Measurements from ENCODE around the gene CCNF.

CCNF gene

GRCh38 chr16:2457946-2458345 lies 28.7 kb downstream of the CCNF start:
- DNase-seq = no peak

- no peak for DNase-seq
Measured at GRCh38 chr16:2458887-2459646, 29.8 kb downstream of the CCNF start.

- peak; percentile 99 for DNase-seq
Measured at GRCh38 chr16:2459647-2460390, 30.6 kb downstream of the CCNF start, which contains the start of gene TEDC2. Gene TEDC2, plus strand, starts transcription at chr16:2460109. Its CDS starts 36 bp downstream, at chr16:2460145.

GRCh38 chr16:2460391-2460713 lies 31.1 kb downstream of the CCNF start:
- DNase-seq = no peak

GRCh38 chr16:2460916-2461315 lies 31.7 kb downstream of the CCNF start:
- no peak for DNase-seq

- DNase-seq = no peak
Measured at GRCh38 chr16:2462031-2462866, 33.0 kb downstream of the CCNF start.

- DNase-seq = no peak
Measured at GRCh38 chr16:2464333-2464732, 35.1 kb downstream of the CCNF start.

GRCh38 chr16:2465653-2466415 lies 36.6 kb downstream of the CCNF start:
- no peak for DNase-seq

- DNase-seq = no peak
Measured at GRCh38 chr16:2466667-2467527, 37.6 kb downstream of the CCNF start.

- peak in 1 of 2 donors; percentile 55 for DNase-seq
Measured at GRCh38 chr16:2467528-2468232, 38.4 kb downstream of the CCNF start.

- peak in 1 of 2 donors; percentile 23 for DNase-seq
Measured at GRCh38 chr16:2468233-2468724, 39.0 kb downstream of the CCNF start.

- peak in 1 of 2 donors; percentile 17 for DNase-seq
Measured at GRCh38 chr16:2468725-2469398, 39.6 kb downstream of the CCNF start.

GRCh38 chr16:2469399-2470233 lies 40.4 kb downstream of the CCNF start:
- peak in 1 of 2 donors; percentile 14 for DNase-seq

GRCh38 chr16:2470234-2470601 lies 41.0 kb downstream of the CCNF start:
- no peak for DNase-seq

GRCh38 chr16:2470603-2471015 lies 41.4 kb downstream of the CCNF start:
- peak in 1 of 2 donors; percentile 23 for DNase-seq

GRCh38 chr16:2471016-2471652 lies 41.9 kb downstream of the CCNF start, which contains the start of gene NTN3:
Gene NTN3, plus strand, starts transcription at chr16:2471297. Its CDS starts 405 bp downstream, at chr16:2471702.
- DNase-seq = peak in 1 of 2 donors; percentile 39

- no peak for DNase-seq
Measured at GRCh38 chr16:2471653-2472487, 42.6 kb downstream of the CCNF start.

- no peak for DNase-seq
Measured at GRCh38 chr16:2472488-2472864, 43.2 kb downstream of the CCNF start.

Measured in stimulated activated CD4-positive, alpha-beta T cell treated with anti-CD3 and anti-CD28 coated beads, Interleukin-2, amount 100 ng/mL, for 24 hours (primary cell).